HG03097 (cell line): ENCODE results near the gene MATK.
A peak's percentile ranks its signal among the peaks of the same experiment; 100 is the strongest.
"Not testable (repeated sequence)": the region's sequence is repeated elsewhere in the genome, so short reads cannot be mapped to it uniquely, and the experiment has no call there.

Source experiments
- ATAC-seq: cut with Tn5 transposase; IDR thresholded peaks from one replicate; pipeline ENCODE4 v1.9.1; 2021; ENCODE audit not compliant: unreplicated experiment, low FRiP score

MATK gene

GRCh38 chr19:3773814-3774515 lies 12.2 kb downstream of the MATK start:
- ATAC-seq = no peak

- ATAC-seq = no peak
Measured at GRCh38 chr19:3771906-3772455, 14.2 kb downstream of the MATK start, which contains the start of gene RAX2. TSS of gene RAX2 (minus strand) at chr19:3772228. CDS start at chr19:3771742, 486 bp downstream.

- ATAC-seq = no peak
Measured at GRCh38 chr19:3771000-3771905, 14.9 kb downstream of the MATK start.

- ATAC-seq = no peak
Measured at GRCh38 chr19:3770136-3770999, 15.8 kb downstream of the MATK start.

- ATAC-seq = no peak
Measured at GRCh38 chr19:3769494-3769893, 16.7 kb downstream of the MATK start.

- no peak for ATAC-seq
Measured at GRCh38 chr19:3768748-3769099, 17.5 kb downstream of the MATK start.

GRCh38 chr19:3768015-3768747 lies 18.0 kb downstream of the MATK start:
- no peak for ATAC-seq

- ATAC-seq = no peak
Measured at GRCh38 chr19:3767050-3767449, 19.1 kb downstream of the MATK start.

GRCh38 chr19:3766520-3766919 lies 19.7 kb downstream of the MATK start:
- no peak for ATAC-seq

GRCh38 chr19:3765757-3766156 lies 20.4 kb downstream of the MATK start:
- not testable (repeated sequence) for ATAC-seq

GRCh38 chr19:3765121-3765520 lies 21.1 kb downstream of the MATK start:
- no peak for ATAC-seq

GRCh38 chr19:3762501-3763459 lies 23.4 kb downstream of the MATK start, which contains the start of gene MRPL54:
TSS of gene MRPL54 (plus strand) at chr19:3762682. CDS start at chr19:3762701, 19 bp downstream.
- ATAC-seq = peak; percentile 62

GRCh38 chr19:3762130-3762473 lies 24.1 kb downstream of the MATK start:
- no peak for ATAC-seq

- ATAC-seq = peak; percentile 46
Measured at GRCh38 chr19:3761382-3762129, 24.6 kb downstream of the MATK start, which contains the start of gene APBA3. TSS of gene APBA3 (minus strand) at chr19:3761692. CDS start at chr19:3760264, 1,428 bp downstream.

GRCh38 chr19:3760871-3761361 lies 25.3 kb downstream of the MATK start:
- peak; percentile 1 for ATAC-seq

GRCh38 chr19:3759482-3760254 lies 26.5 kb downstream of the MATK start:
- ATAC-seq = no peak

GRCh38 chr19:3758297-3758696 lies 27.9 kb downstream of the MATK start:
- not testable (repeated sequence) for ATAC-seq
